Measurements from ENCODE around the gene ITGB8.

The ITGB8 gene

DNA sequence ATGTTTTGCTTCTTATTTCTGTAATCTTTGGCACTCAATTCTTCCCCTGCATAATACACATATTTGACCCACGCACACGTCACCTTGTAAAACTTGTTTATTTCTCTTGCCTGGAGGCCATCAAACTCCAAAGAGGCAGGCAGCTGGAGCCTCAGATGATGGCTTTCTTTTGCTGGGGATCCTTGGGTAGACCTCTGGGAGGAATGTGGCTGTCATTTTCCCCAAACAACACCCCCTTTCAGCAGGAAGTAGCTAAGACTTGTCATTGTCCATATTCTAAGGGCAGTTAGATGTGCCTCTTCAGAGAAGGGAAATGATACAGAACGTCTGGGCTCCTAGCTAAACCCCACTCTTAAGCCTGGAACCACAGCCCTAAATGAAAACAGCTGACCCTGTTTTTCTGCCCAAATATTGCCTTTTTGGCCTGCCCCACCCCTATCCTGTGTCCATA, 111.3 kb downstream of the ITGB8 start:
- DNase-seq (ENCODE audit: low spot score in 2 of 2), result no peak
- no peak overlapping the region for H3K4me3 ChIP-seq
- no peaks in the 10 kb centered on the region for H3K9me3 ChIP-seq
- H3K27me3 ChIP-seq (ENCODE audit: low read depth), result no peaks in the 10 kb centered on the region
- in situ Hi-C loops (cut with MboI; ENCODE audit: low sequenced_read_pairs), result no loop called here
- no peaks in the 10 kb centered on the region for H3K4me1 ChIP-seq
- no peaks in the 10 kb centered on the region for H3K36me3 ChIP-seq (replicated peaks)

DNA sequence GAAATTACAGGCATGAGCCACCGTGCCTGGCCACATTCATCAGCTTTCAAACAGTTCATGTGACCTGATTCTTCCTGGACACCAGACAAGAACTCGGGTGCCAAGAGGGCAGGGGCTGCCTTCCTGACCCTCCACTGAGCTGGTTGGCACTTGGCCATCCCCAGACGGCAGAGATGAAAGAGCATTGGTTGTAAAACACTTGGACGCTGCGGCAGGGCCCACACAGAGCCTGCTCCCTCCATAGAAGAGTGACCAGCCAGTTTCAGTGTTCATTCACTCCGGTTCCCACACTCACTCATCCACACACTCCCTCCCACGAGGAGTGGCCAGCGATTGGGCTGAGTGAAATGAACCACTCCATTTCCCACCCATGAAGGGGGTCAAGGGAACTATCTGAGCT, 112.3 kb downstream of the ITGB8 start:
- no peaks in the 10 kb centered on the region for H3K9me3 ChIP-seq
- no peak overlapping the region for H3K4me3 ChIP-seq
- no peaks in the 10 kb centered on the region for H3K4me1 ChIP-seq
- H3K27me3 ChIP-seq (ENCODE audit: low read depth), result no peaks in the 10 kb centered on the region
- H3K36me3 ChIP-seq (replicated peaks), result no peaks in the 10 kb centered on the region
- no peak for DNase-seq (ENCODE audit: low spot score in 2 of 2)
- in situ Hi-C loops (cut with MboI; ENCODE audit: low sequenced_read_pairs), result no loop called here

DNA sequence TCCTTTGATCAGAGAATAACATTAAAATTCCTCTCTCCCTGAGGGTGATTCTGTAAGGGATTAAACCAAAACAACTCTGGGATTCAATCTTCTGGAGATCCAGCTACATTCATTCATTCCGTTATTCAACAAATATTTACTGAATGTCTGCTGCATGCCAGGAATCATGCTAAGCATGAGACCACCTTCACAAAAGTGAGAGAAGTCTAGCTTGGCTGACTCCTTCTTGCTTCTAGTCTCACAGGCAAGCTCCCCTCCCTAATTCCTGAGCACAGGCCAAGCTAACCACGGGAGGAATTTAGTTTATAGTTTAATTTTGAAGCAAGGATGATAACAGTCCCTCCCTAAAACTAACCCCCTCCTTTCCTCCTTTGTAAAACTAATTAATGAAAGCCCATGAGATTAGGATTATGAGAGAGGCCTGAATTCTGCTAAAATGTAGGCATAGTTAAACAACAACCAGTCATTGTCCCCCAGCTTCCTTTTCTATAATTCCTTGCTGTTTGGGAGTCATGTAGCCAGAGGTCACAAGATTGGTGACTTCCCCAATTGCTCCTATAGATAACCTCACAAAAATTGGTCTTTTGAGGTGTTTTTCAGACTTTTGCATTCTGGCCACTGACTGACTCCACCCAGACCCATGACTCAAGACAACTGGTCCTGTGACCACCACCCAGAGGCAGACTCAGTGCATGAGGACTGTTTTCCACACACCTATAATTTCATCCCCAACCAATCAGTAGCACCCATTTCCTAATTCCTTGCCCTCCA, 113.5 kb downstream of the ITGB8 start:
- in situ Hi-C loops (cut with MboI; ENCODE audit: low sequenced_read_pairs), result no loop called here
- no peak overlapping the region for H3K4me3 ChIP-seq
- no peaks in the 10 kb centered on the region for H3K36me3 ChIP-seq (replicated peaks)
- H3K27me3 ChIP-seq (ENCODE audit: low read depth), result no peaks in the 10 kb centered on the region
- H3K4me1 ChIP-seq, result no peaks in the 10 kb centered on the region
- DNase-seq (ENCODE audit: low spot score in 2 of 2), result no peak
- no peaks in the 10 kb centered on the region for H3K9me3 ChIP-seq

DNA sequence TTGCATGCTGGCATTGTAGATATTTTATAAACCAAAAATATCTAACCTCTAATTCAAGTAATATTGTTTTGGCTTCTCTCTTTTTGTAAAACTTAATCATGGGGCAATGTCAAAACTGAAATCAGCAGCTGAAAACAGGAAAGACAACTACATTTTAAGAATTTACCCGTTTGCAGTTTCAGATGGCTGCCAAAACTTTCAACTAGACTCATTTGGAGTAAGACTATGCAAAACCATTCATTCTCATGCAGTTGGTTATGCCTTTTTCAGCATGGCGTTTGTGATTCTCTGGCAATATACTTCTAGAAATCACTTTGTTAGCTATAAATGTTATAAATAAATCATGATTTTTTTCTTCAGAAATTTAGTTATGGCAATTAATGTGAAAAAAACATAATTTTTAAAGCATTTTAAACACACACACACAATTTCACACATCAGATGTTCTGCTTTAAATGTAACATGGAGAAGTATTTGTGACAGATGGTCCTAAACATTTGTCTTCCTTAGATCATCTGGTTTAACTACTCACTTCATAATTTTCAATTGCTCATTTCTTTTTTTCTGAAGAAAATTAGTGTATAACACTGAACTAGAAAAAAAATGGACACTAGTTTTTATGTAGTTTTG, 116.4 kb downstream of the ITGB8 start:
- DNase-seq (ENCODE audit: low spot score in 2 of 2), result no peak
- Histone ChIP-seq H3K9me3 (no peaks in the 10 kb centered on the region), H3K27me3 (ENCODE audit: low read depth) (no peaks in the 10 kb centered on the region), H3K4me1 (no peaks in the 10 kb centered on the region), H3K4me3 (no peak overlapping the region), H3K36me3 (replicated peaks) (no peaks in the 10 kb centered on the region)
- in situ Hi-C loops (cut with MboI; ENCODE audit: low sequenced_read_pairs), result no loop called here

DNA sequence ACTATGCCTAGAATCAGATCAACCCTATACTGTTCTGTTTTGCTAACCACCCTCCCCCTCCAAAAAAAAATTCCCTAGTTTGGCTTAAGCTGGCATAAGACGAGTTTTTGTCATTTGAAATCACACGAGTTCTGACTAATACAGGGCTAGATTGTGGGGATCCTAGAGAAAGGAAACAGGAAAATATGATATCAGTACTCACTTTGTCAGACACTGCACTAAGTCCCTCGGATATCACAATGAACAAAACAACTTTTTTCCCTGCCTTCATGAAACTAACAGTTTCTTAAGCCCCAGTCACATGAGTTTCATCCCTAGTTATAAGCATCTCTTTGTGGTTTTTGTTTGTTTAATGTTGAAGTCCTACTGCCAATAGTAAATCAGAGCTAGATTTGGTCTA, 118.5 kb downstream of the ITGB8 start:
- H3K27me3 ChIP-seq (ENCODE audit: low read depth), result no peaks in the 10 kb centered on the region
- H3K4me3 ChIP-seq, result no peak overlapping the region
- DNase-seq (ENCODE audit: low spot score in 2 of 2), result no peak
- in situ Hi-C loops (cut with MboI; ENCODE audit: low sequenced_read_pairs), result no loop called here
- no peaks in the 10 kb centered on the region for H3K4me1 ChIP-seq
- no peaks in the 10 kb centered on the region for H3K9me3 ChIP-seq
- no peaks in the 10 kb centered on the region for H3K36me3 ChIP-seq (replicated peaks)

DNA sequence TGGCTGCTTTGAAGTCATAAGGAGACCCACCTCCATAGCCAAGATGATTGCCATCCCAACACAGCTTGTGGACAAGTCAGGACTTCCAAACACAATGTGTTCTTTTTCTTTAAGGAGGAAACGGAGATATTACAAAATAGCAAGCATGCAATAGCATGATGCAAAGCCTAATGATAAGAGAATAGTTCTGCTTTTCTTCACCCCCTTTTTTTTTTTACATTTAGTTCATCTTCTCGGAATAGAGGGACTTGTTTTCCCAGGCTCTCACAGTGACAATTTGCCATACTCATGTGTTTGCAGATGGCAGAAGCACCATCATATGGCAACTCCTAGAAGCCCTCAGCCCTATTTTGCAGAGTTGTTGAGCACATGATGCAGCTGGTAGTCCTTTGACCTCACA, 119.8 kb downstream of the ITGB8 start:
- no peak for DNase-seq (ENCODE audit: low spot score in 2 of 2)
- Histone ChIP-seq H3K36me3 (replicated peaks) (no peaks in the 10 kb centered on the region), H3K4me1 (no peaks in the 10 kb centered on the region), H3K27me3 (ENCODE audit: low read depth) (no peaks in the 10 kb centered on the region), H3K9me3 (no peaks in the 10 kb centered on the region), H3K4me3 (no peak overlapping the region)
- in situ Hi-C loops (cut with MboI; ENCODE audit: low sequenced_read_pairs), result no loop called here

DNA sequence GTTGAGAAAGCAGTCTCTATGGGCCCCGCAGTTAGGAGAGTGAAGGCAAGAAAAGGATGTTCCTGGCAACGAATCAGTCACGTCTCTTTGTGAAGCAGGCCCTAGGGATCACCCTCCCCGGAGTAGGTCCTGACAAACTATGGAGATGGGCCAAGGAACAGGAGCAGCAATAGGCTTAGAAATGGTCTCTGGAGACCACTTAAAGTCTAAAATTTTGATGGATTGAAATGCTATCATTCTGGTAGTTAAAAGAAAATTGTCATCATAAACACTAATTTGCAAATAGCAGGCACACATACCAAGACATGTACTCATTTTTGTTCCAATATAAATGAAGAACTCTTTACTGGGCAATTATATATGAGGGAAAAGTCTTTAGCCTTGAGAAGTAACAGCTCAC, 123.5 kb downstream of the ITGB8 start:
- Histone ChIP-seq H3K4me3 (no peak overlapping the region), H3K36me3 (replicated peaks) (no peaks in the 10 kb centered on the region), H3K27me3 (ENCODE audit: low read depth) (no peaks in the 10 kb centered on the region), H3K4me1 (no peaks in the 10 kb centered on the region), H3K9me3 (no peaks in the 10 kb centered on the region)
- in situ Hi-C loops (cut with MboI; ENCODE audit: low sequenced_read_pairs), result no loop called here
- no peak for DNase-seq (ENCODE audit: low spot score in 2 of 2)

DNA sequence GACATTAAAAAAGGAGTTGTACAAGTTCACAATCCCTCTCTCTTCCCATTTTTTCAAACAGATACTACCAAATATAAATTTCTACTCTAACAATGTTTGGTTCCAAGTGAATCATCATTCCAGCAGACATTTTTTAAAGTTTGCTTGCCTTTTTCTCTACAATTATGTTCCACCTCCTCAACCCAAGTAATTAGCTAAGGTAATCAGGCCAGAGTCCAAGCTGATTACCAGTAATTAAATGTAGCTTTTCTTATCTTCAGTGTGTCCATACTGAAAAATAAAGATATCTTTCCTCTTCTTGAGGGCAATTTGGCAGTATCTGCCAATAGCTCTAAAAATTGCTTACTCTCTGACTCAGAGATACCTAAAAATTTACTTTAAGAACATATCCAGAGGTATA, 126.0 kb downstream of the ITGB8 start:
- no peak for DNase-seq (ENCODE audit: low spot score in 2 of 2)
- in situ Hi-C loops (cut with MboI; ENCODE audit: low sequenced_read_pairs), result no loop called here
- Histone ChIP-seq H3K4me3 (no peak overlapping the region), H3K27me3 (ENCODE audit: low read depth) (no peaks in the 10 kb centered on the region), H3K36me3 (replicated peaks) (no peaks in the 10 kb centered on the region), H3K9me3 (no peaks in the 10 kb centered on the region), H3K4me1 (no peaks in the 10 kb centered on the region)

DNA sequence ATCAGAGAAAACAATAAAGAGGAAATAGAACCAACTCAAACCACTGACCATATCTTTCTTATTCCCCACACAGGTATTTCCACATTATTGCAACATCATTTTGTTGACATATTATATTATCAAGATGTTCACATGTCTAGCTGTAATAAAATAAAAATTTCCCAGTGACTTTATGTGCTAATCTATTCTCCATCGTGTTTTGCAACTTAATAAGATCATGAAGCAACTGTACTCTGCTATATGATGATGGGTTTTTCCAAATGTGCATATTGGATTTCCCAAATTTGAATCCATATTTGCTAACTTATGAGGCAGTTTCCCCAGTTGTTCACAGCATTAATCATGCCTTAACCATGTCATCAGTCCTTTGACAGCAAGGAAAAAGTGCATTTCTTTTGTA, 127.8 kb downstream of the ITGB8 start:
- DNase-seq (ENCODE audit: low spot score in 2 of 2), result no peak
- in situ Hi-C loops (cut with MboI; ENCODE audit: low sequenced_read_pairs), result no loop called here
- Histone ChIP-seq H3K4me1 (no peaks in the 10 kb centered on the region), H3K36me3 (replicated peaks) (no peaks in the 10 kb centered on the region), H3K4me3 (no peak overlapping the region), H3K9me3 (no peaks in the 10 kb centered on the region), H3K27me3 (ENCODE audit: low read depth) (no peaks in the 10 kb centered on the region)

DNA sequence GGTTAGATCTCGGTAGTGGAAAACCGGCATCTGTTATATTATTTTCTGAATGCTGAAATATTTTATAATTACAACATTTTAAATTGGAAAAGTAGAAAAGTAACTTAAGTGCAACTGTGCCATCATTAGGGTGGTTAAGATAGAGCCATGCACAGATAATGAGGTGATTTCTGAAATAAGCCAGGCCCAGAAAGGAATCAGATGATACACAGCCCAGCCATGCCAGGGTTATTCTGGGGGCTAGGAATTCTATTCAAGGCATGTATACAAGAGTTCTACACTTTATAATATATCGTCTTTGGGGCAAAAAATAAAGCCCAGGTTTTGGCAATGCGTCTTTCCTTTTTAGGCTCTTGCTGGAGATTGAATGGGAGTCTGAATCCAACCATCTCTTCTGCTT, 128.7 kb downstream of the ITGB8 start:
- Histone ChIP-seq H3K4me3 (no peak overlapping the region), H3K4me1 (no peaks in the 10 kb centered on the region), H3K36me3 (replicated peaks) (no peaks in the 10 kb centered on the region), H3K27me3 (ENCODE audit: low read depth) (no peaks in the 10 kb centered on the region), H3K9me3 (no peaks in the 10 kb centered on the region)
- in situ Hi-C loops (cut with MboI; ENCODE audit: low sequenced_read_pairs), result no loop called here
- DNase-seq (ENCODE audit: low spot score in 2 of 2), result no peak

DNA sequence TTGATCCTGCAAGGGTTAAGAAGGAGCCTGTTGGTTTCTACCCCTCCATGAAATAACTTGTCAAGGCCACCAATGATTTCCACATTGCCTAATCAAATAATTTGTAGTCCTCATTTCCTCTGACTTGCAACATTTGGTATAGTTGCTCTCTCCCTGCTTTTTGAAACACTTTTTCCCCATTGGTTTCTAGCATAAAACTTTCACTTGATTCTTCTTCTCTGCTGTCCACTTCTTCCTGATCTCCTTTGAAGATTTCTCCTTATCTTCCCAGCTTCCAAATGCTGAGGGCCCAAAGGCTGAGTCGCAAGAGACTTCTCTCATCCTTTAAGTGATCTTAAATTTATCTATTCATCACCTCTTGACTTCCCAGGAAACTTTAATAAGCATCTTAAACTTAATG, 134.2 kb downstream of the ITGB8 start:
- no peak for DNase-seq (ENCODE audit: low spot score in 2 of 2)
- H3K36me3 ChIP-seq (replicated peaks), result no peaks in the 10 kb centered on the region
- no peaks in the 10 kb centered on the region for H3K27me3 ChIP-seq (ENCODE audit: low read depth)
- in situ Hi-C loops (cut with MboI; ENCODE audit: low sequenced_read_pairs), result no loop called here
- no peaks in the 10 kb centered on the region for H3K9me3 ChIP-seq
- no peak overlapping the region for H3K4me3 ChIP-seq
- H3K4me1 ChIP-seq, result no peaks in the 10 kb centered on the region

All from HAP-1 (cell line).